Neuronal stem cell (in vitro differentiated cells): ENCODE measurements around the gene GCAT.

Experiments used
- DNase-seq: peaks from one replicate; pipeline ENCODE4 v3.0.0-alpha.2; 2013; ENCODE audit warnings: low spot score
- H2AFZ ChIP-seq: one replicate; pipeline ENCODE4 v1.6.1; 2013; ENCODE audit warnings: mild to moderate bottlenecking, low read length, inconsistent platforms
- H2AK5ac ChIP-seq: 2 replicates; pipeline ENCODE4 v1.6.1; 2013; ENCODE audit warnings: low read depth, mild to moderate bottlenecking, inconsistent platforms, low read length, moderate library complexity, mixed read lengths
- H2BK120ac ChIP-seq: 2 replicates; pipeline ENCODE4 v1.6.1; 2013; ENCODE audit warnings: low read depth, mild to moderate bottlenecking, inconsistent platforms, low read length, moderate library complexity, mixed read lengths
- H2BK12ac ChIP-seq: one replicate; pipeline ENCODE4 v1.6.1; 2013; ENCODE audit warnings: low read length, inconsistent platforms
- H2BK15ac ChIP-seq: 2 replicates; pipeline ENCODE4 v1.6.1; 2013; ENCODE audit warnings: mild to moderate bottlenecking, low read length, inconsistent platforms, mixed read lengths
- H2BK5ac ChIP-seq: one replicate; pipeline ENCODE4 v1.6.1; 2013; ENCODE audit warnings: inconsistent platforms, mild to moderate bottlenecking, low read length, moderate library complexity
- H3K14ac ChIP-seq: one replicate; pipeline ENCODE4 v1.6.1; 2013; ENCODE audit warnings: low read length, inconsistent platforms
- H3K18ac ChIP-seq: 2 replicates; pipeline ENCODE4 v1.6.1; 2013; ENCODE audit warnings: low read length, inconsistent platforms
- H3K23ac ChIP-seq: 2 replicates; pipeline ENCODE4 v1.6.1; 2013; ENCODE audit warnings: low read depth, mild to moderate bottlenecking, mixed read lengths, low read length, inconsistent platforms; ENCODE audit not compliant: poor library complexity
- H3K27ac ChIP-seq: replicated peaks from 3 replicates; pipeline ENCODE4 v1.5.1; 2013; ENCODE audit warnings: low read length, inconsistent platforms
- H3K27me3 ChIP-seq, 3 experiments: 2 replicates each; pipeline ENCODE4 v1.6.1; 2013; ENCODE audit warnings: low read length in 3 of 3, mild to moderate bottlenecking in 2 of 3, inconsistent platforms in 1 of 3, low read depth in 1 of 3, mixed read lengths in 1 of 3, moderate library complexity in 1 of 3; ENCODE audit not compliant: control insufficient read depth in 3 of 3, insufficient read depth in 3 of 3
- H3K36me3 ChIP-seq, 2 donors: replicated peaks in 1 of 2; 2 replicates each; pipeline ENCODE4 v1.6.1; 2013; ENCODE audit warnings: low read length in 2 of 2; ENCODE audit not compliant: control insufficient read depth in 2 of 2, insufficient read depth in 2 of 2
- H3K4ac ChIP-seq: 2 replicates; pipeline ENCODE4 v1.6.1; 2013; ENCODE audit warnings: inconsistent platforms, mild to moderate bottlenecking, low read length, moderate library complexity
- H3K4me1 ChIP-seq, 2 donors: 1 replicate in 1 of 2; 2 replicates in 1 of 2; pipeline ENCODE4 v1.6.1; 2013; ENCODE audit warnings: low read length in 2 of 2, low read depth in 1 of 2; ENCODE audit not compliant: control insufficient read depth in 2 of 2, insufficient read depth in 1 of 2
- H3K4me2 ChIP-seq: one replicate; pipeline ENCODE4 v1.6.1; 2013; ENCODE audit warnings: mild to moderate bottlenecking, low read length, inconsistent platforms; ENCODE audit not compliant: insufficient read depth, poor library complexity, severe bottlenecking
- H3K4me3 ChIP-seq, 2 donors: 2 replicates each; pipeline ENCODE4 v1.5.1; 2013; ENCODE audit warnings: low read length in 2 of 2, mild to moderate bottlenecking in 2 of 2, inconsistent platforms in 1 of 2, moderate library complexity in 1 of 2
- H3K79me1 ChIP-seq: one replicate; pipeline ENCODE4 v1.6.1; 2013; ENCODE audit warnings: low read depth, mild to moderate bottlenecking, inconsistent platforms, low read length, moderate library complexity
- H3K9ac ChIP-seq: one replicate; pipeline ENCODE4 v1.6.1; 2013; ENCODE audit warnings: mild to moderate bottlenecking, low read depth, low read length, inconsistent platforms; ENCODE audit not compliant: poor library complexity
- H3K9me3 ChIP-seq, 2 donors: replicated peaks in 1 of 2; 2 replicates each; pipeline versions ENCODE3 to v1.6.1; 2013; ENCODE audit warnings: low read length in 2 of 2, mild to moderate bottlenecking in 2 of 2, inconsistent platforms in 1 of 2, low read depth in 1 of 2, mixed read lengths in 1 of 2, moderate library complexity in 1 of 2; ENCODE audit not compliant: control insufficient read depth in 2 of 2, insufficient read depth in 1 of 2
- H4K8ac ChIP-seq: one replicate; pipeline ENCODE4 v1.6.1; 2013; ENCODE audit warnings: low read depth, mild to moderate bottlenecking, inconsistent platforms, low read length, moderate library complexity
- H4K91ac ChIP-seq: one replicate; pipeline ENCODE4 v1.6.1; 2013; ENCODE audit warnings: low read length, low read depth, mild to moderate bottlenecking, inconsistent platforms; ENCODE audit not compliant: poor library complexity
- WGBS, 2 donors: extraction: QIAGEN DNeasy Blood & Tissue Kit; methylation state at CpG; one replicate each; pipeline ENCODE4 v1.1.7; 2013; ENCODE audit warnings: missing lambda C conversion rate in 2 of 2, mixed read lengths in 1 of 2; ENCODE audit not compliant: insufficient read length in 2 of 2, insufficient replicate concordance in 1 of 2; ENCODE audit errors: extremely low coverage in 2 of 2; 5-methylcytosine and 5-hydroxymethylcytosine counted together

Gene GCAT

DNA sequence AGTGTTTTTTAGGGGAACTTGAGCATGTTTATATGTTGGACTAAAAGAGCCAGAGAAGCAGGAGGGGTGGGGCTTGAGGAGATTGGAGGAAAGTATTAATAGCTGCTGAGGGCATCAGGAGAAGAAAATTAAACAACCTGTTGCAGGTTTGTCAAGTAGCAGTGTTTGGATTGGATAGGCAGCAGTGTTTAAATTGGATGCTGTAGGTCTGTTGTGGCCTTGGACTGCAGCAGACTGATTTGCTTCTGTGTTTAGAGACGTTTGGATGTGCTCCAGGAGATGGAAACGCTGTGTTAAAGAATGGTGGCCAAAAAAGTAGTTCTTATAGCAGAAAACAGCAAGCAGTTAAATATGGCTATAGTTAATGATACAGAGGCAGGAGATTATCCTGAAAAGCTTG lies 47.2 kb downstream of the GCAT start:
- Histone ChIP-seq H3K4me2 (no peak overlapping the region), H3K14ac (no peak overlapping the region), H3K79me1 (peaks cover under 1% of the 10 kb centered on the region), H3K4me1 (peaks cover 1 to 3% of the 10 kb centered on the region in 2 donors), H3K4ac (no peak overlapping the region), H3K27me3 (no peaks in the 10 kb centered on the region), H2BK12ac (no peak overlapping the region), H4K8ac (no peak overlapping the region), H3K9ac (no peak overlapping the region), H3K18ac (no peak overlapping the region), H3K27ac (no peak overlapping the region), H2AFZ (no peak overlapping the region), H3K4me3 (no peak overlapping the region), H3K9me3 (no peaks in the 10 kb centered on the region), H3K23ac (no peak overlapping the region), H2BK5ac (no peak overlapping the region), H2BK120ac (no peak overlapping the region), H4K91ac (no peak overlapping the region), H2BK15ac (no peak overlapping the region), H3K36me3 (peaks cover 41 to 92% of the 10 kb centered on the region in 2 donors), H2AK5ac (no peak overlapping the region)
- no CpG with 5 or more reads among the region's 2 CpGs for WGBS, 2 donors
- no peak for DNase-seq

DNA sequence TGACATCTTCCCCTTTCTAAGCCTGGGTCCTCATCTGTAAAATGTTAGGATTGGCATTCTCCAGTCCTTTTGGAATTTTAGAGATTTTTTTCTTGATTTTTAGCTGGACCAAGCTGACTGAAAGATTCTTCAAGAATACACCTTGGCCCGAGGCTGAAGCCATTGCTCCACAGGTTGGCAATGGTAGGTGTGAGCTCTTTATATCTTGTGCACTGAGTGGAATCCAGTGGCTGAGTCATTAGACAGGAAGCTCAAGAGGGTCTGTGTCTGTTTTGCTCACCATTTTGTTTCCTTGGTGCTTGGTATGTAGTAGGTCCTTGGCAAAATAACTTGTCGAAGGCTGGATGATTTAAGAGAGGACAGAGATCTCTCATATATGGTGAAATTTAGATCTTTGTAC lies 47.7 kb downstream of the GCAT start:
- Histone ChIP-seq H3K14ac (no peak overlapping the region), H3K9ac (no peak overlapping the region), H2BK120ac (no peak overlapping the region), H3K27ac (no peak overlapping the region), H3K4ac (no peak overlapping the region), H3K36me3 (peaks cover 41 to 95% of the 10 kb centered on the region in 2 donors), H2AK5ac (no peak overlapping the region), H3K4me2 (no peak overlapping the region), H3K79me1 (no peaks in the 10 kb centered on the region), H3K23ac (no peak overlapping the region), H2BK15ac (no peak overlapping the region), H3K27me3 (no peaks in the 10 kb centered on the region), H2BK5ac (no peak overlapping the region), H3K18ac (no peak overlapping the region), H4K8ac (no peak overlapping the region), H2BK12ac (no peak overlapping the region), H3K9me3 (no peaks in the 10 kb centered on the region), H2AFZ (no peak overlapping the region), H3K4me1 (peaks cover 0 to 2% of the 10 kb centered on the region in 2 donors), H3K4me3 (no peak overlapping the region), H4K91ac (no peak overlapping the region)
- DNase-seq, result no peak
- no CpG with 5 or more reads among the region's 2 CpGs for WGBS, 2 donors

DNA sequence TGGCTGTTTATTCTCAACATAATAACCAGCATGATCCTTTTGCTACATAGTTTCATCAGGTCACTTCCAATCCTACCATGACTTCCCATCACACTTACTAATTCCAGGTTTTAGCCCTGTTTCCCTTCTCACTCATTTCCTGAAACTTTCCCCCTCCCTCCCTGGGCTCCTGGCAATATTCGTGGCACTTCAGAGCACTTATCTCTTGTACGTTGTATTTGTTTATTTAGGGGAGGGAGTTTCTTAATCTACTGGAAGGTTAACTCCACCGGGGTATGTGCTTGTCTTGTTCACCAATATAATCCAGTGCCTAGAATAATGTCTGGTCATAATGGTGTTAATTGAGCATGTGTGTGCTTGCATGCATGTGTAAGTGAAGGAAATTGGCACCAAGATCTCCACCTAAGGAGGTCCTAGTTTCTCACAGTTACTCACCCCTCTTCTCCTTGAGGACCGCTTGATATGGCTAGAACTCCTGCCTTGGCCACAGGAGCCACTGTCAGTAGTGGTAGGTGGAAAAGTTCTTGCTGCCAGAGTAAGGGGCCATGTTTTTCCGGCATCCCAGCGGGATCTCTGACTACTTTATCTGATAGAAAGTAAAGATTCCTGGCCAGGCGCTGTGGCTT lies 53.2 kb downstream of the GCAT start:
- Histone ChIP-seq H2AK5ac (no peak overlapping the region), H3K9ac (no peak overlapping the region), H3K23ac (no peak overlapping the region), H3K27ac (no peak overlapping the region), H4K8ac (no peak overlapping the region), H3K4me2 (no peak overlapping the region), H3K36me3 (peaks cover 44 to 95% of the 10 kb centered on the region in 2 donors), H3K79me1 (no peaks in the 10 kb centered on the region), H2BK15ac (no peak overlapping the region), H2AFZ (no peak overlapping the region), H2BK12ac (no peak overlapping the region), H3K18ac (no peak overlapping the region), H3K9me3 (no peaks in the 10 kb centered on the region), H4K91ac (no peak overlapping the region), H3K4ac (no peak overlapping the region), H3K4me3 (no peak overlapping the region), H2BK120ac (no peak overlapping the region), H3K14ac (no peak overlapping the region), H3K4me1 (peaks cover 0 to 4% of the 10 kb centered on the region in 2 donors), H2BK5ac (no peak overlapping the region), H3K27me3 (no peaks in the 10 kb centered on the region)
- WGBS, 2 donors, result no CpG with 5 or more reads among the region's 7 CpGs
- no peak for DNase-seq

DNA sequence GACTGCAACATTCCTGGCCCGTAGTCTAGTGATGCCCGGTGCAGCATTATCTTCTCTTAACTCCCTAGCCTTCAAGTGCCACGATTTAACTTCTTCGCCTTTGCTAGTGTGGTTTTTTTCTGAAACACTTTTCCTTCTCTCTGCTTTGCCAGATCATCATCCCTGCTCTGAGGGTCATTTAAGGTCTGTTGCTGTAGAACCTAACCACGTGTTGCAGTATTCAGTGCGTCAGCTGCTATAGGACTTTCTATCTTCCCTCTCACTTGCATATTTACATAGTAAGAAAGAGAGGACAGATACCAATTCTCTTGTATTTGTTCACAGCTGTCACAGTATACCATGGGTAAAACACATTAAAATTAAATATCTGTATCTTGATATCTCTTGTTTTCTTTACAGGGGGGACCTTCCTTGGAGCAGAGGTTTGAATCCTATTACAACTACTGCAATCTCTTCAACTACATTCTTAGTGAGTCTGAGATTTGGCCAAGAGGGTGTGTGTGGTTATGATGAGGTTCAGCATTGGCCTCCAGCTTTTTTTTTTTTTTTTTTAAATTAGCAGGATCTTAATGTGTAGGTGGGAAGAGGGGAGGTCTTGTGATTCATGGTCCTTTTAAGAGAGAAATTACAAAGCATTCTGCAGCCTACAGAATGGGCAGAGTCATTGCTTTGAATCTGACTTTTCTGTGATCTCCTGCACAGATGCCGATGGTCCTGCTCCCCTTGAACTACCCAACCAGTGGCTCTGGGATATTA lies 55.0 kb downstream of the GCAT start:
- H3K23ac ChIP-seq, result no peak overlapping the region
- H2AK5ac ChIP-seq, result no peak overlapping the region
- H3K14ac ChIP-seq, result no peak overlapping the region
- no peak overlapping the region for H2BK5ac ChIP-seq
- no peak overlapping the region for H4K91ac ChIP-seq
- no peaks in the 10 kb centered on the region for H3K79me1 ChIP-seq
- no peak overlapping the region for H3K9ac ChIP-seq
- no peaks in the 10 kb centered on the region for H3K9me3 ChIP-seq
- H3K27ac ChIP-seq, result no peak overlapping the region
- no peak overlapping the region for H3K4ac ChIP-seq
- no peak overlapping the region for H2BK12ac ChIP-seq
- H2AFZ ChIP-seq, result no peak overlapping the region
- no peak overlapping the region for H2BK120ac ChIP-seq
- DNase-seq, result no peak
- no peaks in the 10 kb centered on the region for H3K27me3 ChIP-seq
- H2BK15ac ChIP-seq, result no peak overlapping the region
- no peak overlapping the region for H4K8ac ChIP-seq
- WGBS, 2 donors, result no CpG with 5 or more reads among the region's 7 CpGs
- H3K36me3 ChIP-seq, result peaks cover 43 to 95% of the 10 kb centered on the region in 2 donors
- H3K4me2 ChIP-seq, result no peak overlapping the region
- H3K18ac ChIP-seq, result no peak overlapping the region
- no peak overlapping the region for H3K4me3 ChIP-seq
- H3K4me1 ChIP-seq, result peaks cover 0 to 4% of the 10 kb centered on the region in 2 donors
